CD4-positive, alpha-beta memory T cell (primary cell): Measurements from ENCODE around the gene ACTMAP. TPM values are rescaled to one million over a fixed set of nuclear protein-coding genes. Genes with fewer than 3 reads are reported as not detected.
"Not testable (repeated sequence)": the region's sequence is repeated elsewhere in the genome, so short reads cannot be mapped to it uniquely, and the experiment has no call there.

Source experiments
- CTCF ChIA-PET: fragments of 350-600 bp; sonication (Branson Sonifier 250); formaldehyde crosslinking; loops from one replicate; lab custom pipeline; 2021; ENCODE audit warnings: inconsistent platforms; ENCODE audit not compliant: partially characterized antibody; lab: Charles Lee
- POLR2A ChIA-PET: fragments of 350-600 bp; sonication (Branson Sonifier 250); formaldehyde crosslinking; loops from one replicate; lab custom pipeline; 2021; ENCODE audit not compliant: partially characterized antibody; lab: Charles Lee
- DNase-seq, 5 donors: peaks; one replicate each; pipeline versions ENCODE4 v3.0.0 to v3.0.0-alpha.2; 2020 to 2022; ENCODE audit warnings: mixed read lengths in 1 of 5
- H3K27ac ChIP-seq: one replicate; pipeline ENCODE4 v1.7.0; 2013; ENCODE audit warnings: low read depth, low read length
- H3K27me3 ChIP-seq: 2 replicates; pipeline ENCODE4 v1.7.0; 2013; ENCODE audit warnings: mild to moderate bottlenecking, low read length, moderate library complexity; ENCODE audit not compliant: insufficient read depth
- H3K36me3 ChIP-seq: 2 replicates; pipeline ENCODE4 v1.7.0; 2013; ENCODE audit warnings: mild to moderate bottlenecking, low read length, moderate library complexity; ENCODE audit not compliant: insufficient read depth
- H3K4me1 ChIP-seq: 2 replicates; pipeline ENCODE4 v1.7.0; 2013; ENCODE audit warnings: mild to moderate bottlenecking, low read length, moderate library complexity; ENCODE audit not compliant: insufficient read depth
- H3K4me3 ChIP-seq, 2 donors: one replicate each; pipeline ENCODE4 v1.7.0; 2013; ENCODE audit warnings: low read length in 2 of 2, mild to moderate bottlenecking in 1 of 2
- H3K9me3 ChIP-seq, 2 donors: one replicate each; pipeline ENCODE4 v1.7.0; 2013; ENCODE audit warnings: low read length in 2 of 2, control low read depth in 1 of 2; ENCODE audit not compliant: control insufficient read depth in 1 of 2
- H3K27ac Mint-ChIP-seq, 7 donors: one replicate each; pipeline ENCODE4 v1.8.0; 2020 to 2021; ENCODE audit warnings: mixed read lengths in 7 of 7, mild to moderate bottlenecking in 6 of 7, inconsistent platforms in 3 of 7, moderate library complexity in 3 of 7
- H3K27me3 Mint-ChIP-seq, 2 donors: one replicate each; pipeline ENCODE4 v1.8.0; 2020 to 2021; ENCODE audit warnings: mixed read lengths in 2 of 2
- H3K36me3 Mint-ChIP-seq, 2 donors: one replicate each; pipeline ENCODE4 v1.8.0; 2020 to 2021; ENCODE audit warnings: mixed read lengths in 2 of 2, inconsistent platforms in 1 of 2, mild to moderate bottlenecking in 1 of 2
- H3K4me1 Mint-ChIP-seq, 4 donors: one replicate each; pipeline ENCODE4 v1.8.0; 2020 to 2021; ENCODE audit warnings: mixed read lengths in 4 of 4, mild to moderate bottlenecking in 1 of 4
- H3K4me3 Mint-ChIP-seq, 8 donors: one replicate each; pipeline ENCODE4 v1.8.0; 2020 to 2021; ENCODE audit warnings: mixed read lengths in 8 of 8, mild to moderate bottlenecking in 7 of 8, moderate library complexity in 6 of 8, inconsistent platforms in 3 of 8
- H3K9me3 Mint-ChIP-seq, 8 donors: one replicate each; pipeline ENCODE4 v1.8.0; 2020 to 2021; ENCODE audit warnings: mixed read lengths in 8 of 8, mild to moderate bottlenecking in 5 of 8, inconsistent platforms in 3 of 8, moderate library complexity in 1 of 8
- intact Hi-C: fragments of 100-400 bp; cut with micrococcal nuclease; formaldehyde crosslinking; loops from one replicate; pipeline ENCODE4 v1.15.1; 2023
- polyA plus RNA-seq, 2 donors: library from polyadenylated mRNA; unstranded; fragments of 300-500 nt; fragmentation: Illumina TruSeq; gene quantifications; one replicate each; pipeline ENCODE4 v1.2.3, GENCODE V29; 2021
- total RNA-seq, 2 experiments: library from RNA; stranded (reverse); gene quantifications; one replicate each; pipeline ENCODE4 v1.2.3, GENCODE V29; 2021

Gene ACTMAP
- total and polyA plus RNA-seq, 4 experiments from 2014 or later: 0.26 to 5.5 (median 4.0) TPM

- not testable (repeated sequence) for H3K4me1 Mint-ChIP-seq
Observed at GRCh38 chr19:40732304-40732703, 18.0 kb downstream of the ACTMAP start.

DNA sequence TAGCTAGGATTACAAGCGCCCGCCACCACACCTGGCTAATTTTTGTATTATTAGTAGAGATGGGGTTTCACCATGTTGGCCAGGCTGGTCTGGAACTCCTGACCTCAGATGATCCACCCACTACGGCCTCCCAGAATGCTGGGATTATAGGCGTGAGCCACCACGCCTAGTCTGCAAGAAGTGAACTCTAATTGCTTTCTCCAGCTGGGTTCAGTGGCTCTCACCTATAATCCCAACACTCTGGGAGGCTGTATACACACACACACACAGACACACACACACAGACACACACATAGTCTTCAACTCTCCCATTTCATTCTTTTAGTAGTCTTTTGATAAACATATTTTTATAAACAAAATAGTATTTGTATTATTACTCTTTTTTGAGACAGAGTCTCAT is 20.2 kb downstream of the ACTMAP start:
- DNase-seq, POLR2A ChIA-PET, H3K9me3 Mint-ChIP-seq, intact Hi-C loops, H3K4me3 ChIP-seq, H3K27me3 ChIP-seq, H3K4me1 ChIP-seq, H3K27me3 Mint-ChIP-seq, H3K4me1 Mint-ChIP-seq, H3K27ac Mint-ChIP-seq, H3K9me3 ChIP-seq, H3K27ac ChIP-seq, H3K4me3 Mint-ChIP-seq: not testable (repeated sequence)
- H3K36me3 ChIP-seq: peaks cover 38% of the 10 kb centered on the region
- H3K36me3 Mint-ChIP-seq: peaks cover 45 to 60% of the 10 kb centered on the region in 2 donors
- CTCF ChIA-PET: interaction anchor here (0.6 kb wide), 1 partner anchor 8 kb away, joined by 3 read pairs; no protein-coding TSS in a partner anchor

More at GRCh38 chr19:40732304-40732703, 18.0 kb downstream of the ACTMAP start:
- intact Hi-C loops, H3K27ac Mint-ChIP-seq, H3K9me3 ChIP-seq, H3K4me3 Mint-ChIP-seq, H3K9me3 Mint-ChIP-seq, H3K27ac ChIP-seq, DNase-seq, H3K27me3 ChIP-seq, H3K4me3 ChIP-seq, H3K27me3 Mint-ChIP-seq, H3K4me1 ChIP-seq, POLR2A ChIA-PET: not testable (repeated sequence)
- peaks cover 45 to 56% of the 10 kb centered on the region in 2 donors for H3K36me3 Mint-ChIP-seq
- CTCF ChIA-PET: interaction anchor here (1.7 kb wide), 1 partner anchor 69 kb away, joined by 6 read pairs; no protein-coding TSS in a partner anchor
- peaks cover 34% of the 10 kb centered on the region for H3K36me3 ChIP-seq

DNA sequence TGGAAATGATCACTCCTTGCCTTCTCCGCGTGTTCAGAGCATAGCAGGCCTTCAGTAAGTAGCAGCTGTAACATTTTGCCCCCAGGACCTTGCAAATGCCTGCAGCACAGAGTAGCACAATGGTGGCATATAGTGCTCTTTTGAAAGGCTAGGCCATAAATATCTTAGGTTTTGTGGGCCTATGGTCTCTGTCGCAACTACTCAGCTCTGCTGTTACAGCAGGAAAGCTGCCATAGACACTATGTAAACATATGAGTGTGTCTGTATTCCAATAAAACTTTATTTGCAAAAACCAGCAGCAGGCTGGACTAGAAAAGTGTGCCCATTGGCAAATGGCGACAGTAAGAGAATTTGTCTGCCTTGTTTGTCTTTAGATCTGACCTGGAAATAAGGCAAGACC is 24.0 kb downstream of the ACTMAP start:
- H3K27ac Mint-ChIP-seq: no peak overlapping the region
- no peaks in the 10 kb centered on the region for H3K27me3 ChIP-seq
- H3K4me1 Mint-ChIP-seq: peaks cover 8 to 19% (median 11%) of the 10 kb centered on the region in 4 donors
- H3K4me3 ChIP-seq: no peak overlapping the region
- H3K36me3 Mint-ChIP-seq: peaks cover 37 to 46% of the 10 kb centered on the region in 2 donors
- H3K27ac ChIP-seq: no peak overlapping the region
- peaks cover 24% of the 10 kb centered on the region for H3K36me3 ChIP-seq
- no peaks in the 10 kb centered on the region for H3K27me3 Mint-ChIP-seq
- no peak for DNase-seq
- H3K9me3 ChIP-seq: peaks cover 0 to 4% of the 10 kb centered on the region in 2 donors
- CTCF ChIA-PET: no interaction called here
- POLR2A ChIA-PET: no interaction called here
- intact Hi-C loops: no loop called here
- H3K9me3 Mint-ChIP-seq: peaks cover 0 to 2% (median 0%) of the 10 kb centered on the region in 8 donors
- no peak overlapping the region for H3K4me3 Mint-ChIP-seq
- H3K4me1 ChIP-seq: peaks cover 10% of the 10 kb centered on the region

- ChIA-PET POLR2A (interaction anchor here (1.1 kb wide), 1 partner anchor 26 kb away, joined by 3 read pairs; the partner anchor contains the start of genes ACTMAP and SNRPA), CTCF (no interaction called here)
- peaks cover 0 to 2% (median 0%) of the 10 kb centered on the region in 8 donors for H3K9me3 Mint-ChIP-seq
- H3K4me1 ChIP-seq: peaks cover 25% of the 10 kb centered on the region
- H3K27me3 ChIP-seq: no peaks in the 10 kb centered on the region
- peaks cover 16 to 33% (median 23%) of the 10 kb centered on the region in 4 donors for H3K4me1 Mint-ChIP-seq
- peak overlapping the region in 1 of 7 donors; percentile 7 for H3K27ac Mint-ChIP-seq
- no peaks in the 10 kb centered on the region for H3K27me3 Mint-ChIP-seq
- H3K36me3 Mint-ChIP-seq: peaks cover 32 to 43% of the 10 kb centered on the region in 2 donors
- no peak overlapping the region for H3K4me3 Mint-ChIP-seq
- peaks cover 0 to 4% of the 10 kb centered on the region in 2 donors for H3K9me3 ChIP-seq
- DNase-seq: no peak
- H3K27ac ChIP-seq: no peak overlapping the region
- intact Hi-C loops: no loop called here
- peaks cover 10% of the 10 kb centered on the region for H3K36me3 ChIP-seq
- H3K4me3 ChIP-seq: no peak overlapping the region
Observed at GRCh38 chr19:40724855-40725254, 25.4 kb downstream of the ACTMAP start.

DNA sequence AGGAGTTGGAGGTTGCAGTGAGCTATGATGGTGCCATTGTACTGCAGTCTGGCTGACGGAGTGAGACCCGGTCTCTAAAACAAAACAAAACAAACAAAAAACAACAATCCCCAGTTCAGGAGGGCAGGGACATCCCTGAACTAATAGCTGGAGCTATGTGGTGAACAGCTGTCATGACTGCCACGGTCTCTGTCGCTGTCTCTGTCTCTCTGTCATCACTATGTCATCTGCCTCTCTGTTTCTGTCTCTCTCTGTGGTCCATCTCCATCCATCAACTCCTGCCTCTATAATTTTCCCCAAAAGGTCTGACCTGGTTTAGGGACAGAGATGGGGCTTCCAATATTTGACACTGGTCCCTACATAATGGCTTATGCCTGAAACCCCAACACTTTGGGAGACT is 26.0 kb downstream of the ACTMAP start:
- Histone ChIP-seq H3K36me3 (peaks cover 10% of the 10 kb centered on the region), H3K4me3 (no peak overlapping the region), H3K4me1 (peaks cover 29% of the 10 kb centered on the region), H3K27me3 (no peaks in the 10 kb centered on the region), H3K27ac (no peak overlapping the region), H3K9me3 (peaks cover 0 to 4% of the 10 kb centered on the region in 2 donors)
- Mint-ChIP-seq H3K27me3 (no peaks in the 10 kb centered on the region), H3K4me1 (peaks cover 16 to 39% (median 27%) of the 10 kb centered on the region in 4 donors), H3K4me3 (no peak overlapping the region), H3K36me3 (peaks cover 32 to 43% of the 10 kb centered on the region in 2 donors), H3K9me3 (peaks cover 0 to 2% (median 0%) of the 10 kb centered on the region in 8 donors), H3K27ac (no peak overlapping the region)
- no peak for DNase-seq
- ChIA-PET POLR2A (interaction anchor here (1.1 kb wide), 1 partner anchor 26 kb away, joined by 3 read pairs; the partner anchor contains the start of genes ACTMAP and SNRPA), CTCF (no interaction called here)
- intact Hi-C loops: no loop called here

DNA sequence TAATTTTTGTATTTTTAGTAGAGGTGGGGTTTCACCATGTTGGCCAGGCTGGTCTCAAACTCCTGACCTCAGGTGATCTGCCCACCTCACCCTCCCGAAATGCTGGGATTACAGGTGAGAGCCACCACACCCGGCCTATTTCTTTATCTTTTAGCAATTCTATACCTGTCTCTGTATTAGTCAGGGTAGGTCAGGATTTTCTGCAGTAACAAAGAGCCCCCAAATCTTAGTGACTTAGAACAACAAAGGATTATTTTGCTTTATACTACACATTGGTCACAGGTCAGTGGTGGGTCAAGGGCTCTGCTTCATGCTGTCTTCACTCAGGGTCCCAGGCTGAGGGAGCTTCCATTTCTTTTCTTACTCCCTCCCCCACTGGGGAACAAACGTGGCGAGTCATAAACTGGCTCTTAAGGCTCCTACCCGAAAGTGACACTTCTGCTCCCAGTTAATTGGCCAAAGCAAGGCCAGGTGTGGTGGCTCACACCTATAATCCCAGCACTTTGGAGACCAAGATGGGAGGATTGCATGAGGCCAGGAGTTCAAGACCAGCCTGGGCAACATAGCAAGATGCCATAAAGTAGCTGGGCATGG is 26.5 kb downstream of the ACTMAP start:
- H3K36me3 ChIP-seq: peaks cover 10% of the 10 kb centered on the region
- H3K4me3 ChIP-seq: no peak overlapping the region
- CTCF ChIA-PET: no interaction called here
- POLR2A ChIA-PET: interaction anchor here (1.1 kb wide), 1 partner anchor 27 kb away, joined by 3 read pairs; the partner anchor contains the start of genes ACTMAP and SNRPA
- H3K9me3 ChIP-seq: peaks cover 0 to 4% of the 10 kb centered on the region in 2 donors
- intact Hi-C loops: no loop called here
- Mint-ChIP-seq H3K4me1 (peaks cover 17 to 44% (median 32%) of the 10 kb centered on the region in 4 donors), H3K36me3 (peaks cover 32 to 40% of the 10 kb centered on the region in 2 donors), H3K4me3 (no peak overlapping the region), H3K27ac (no peak overlapping the region), H3K27me3 (no peaks in the 10 kb centered on the region), H3K9me3 (peaks cover 0 to 2% (median 0%) of the 10 kb centered on the region in 8 donors)
- H3K27ac ChIP-seq: no peak overlapping the region
- H3K27me3 ChIP-seq: no peaks in the 10 kb centered on the region
- H3K4me1 ChIP-seq: peaks cover 35% of the 10 kb centered on the region
- DNase-seq: no peak

DNA sequence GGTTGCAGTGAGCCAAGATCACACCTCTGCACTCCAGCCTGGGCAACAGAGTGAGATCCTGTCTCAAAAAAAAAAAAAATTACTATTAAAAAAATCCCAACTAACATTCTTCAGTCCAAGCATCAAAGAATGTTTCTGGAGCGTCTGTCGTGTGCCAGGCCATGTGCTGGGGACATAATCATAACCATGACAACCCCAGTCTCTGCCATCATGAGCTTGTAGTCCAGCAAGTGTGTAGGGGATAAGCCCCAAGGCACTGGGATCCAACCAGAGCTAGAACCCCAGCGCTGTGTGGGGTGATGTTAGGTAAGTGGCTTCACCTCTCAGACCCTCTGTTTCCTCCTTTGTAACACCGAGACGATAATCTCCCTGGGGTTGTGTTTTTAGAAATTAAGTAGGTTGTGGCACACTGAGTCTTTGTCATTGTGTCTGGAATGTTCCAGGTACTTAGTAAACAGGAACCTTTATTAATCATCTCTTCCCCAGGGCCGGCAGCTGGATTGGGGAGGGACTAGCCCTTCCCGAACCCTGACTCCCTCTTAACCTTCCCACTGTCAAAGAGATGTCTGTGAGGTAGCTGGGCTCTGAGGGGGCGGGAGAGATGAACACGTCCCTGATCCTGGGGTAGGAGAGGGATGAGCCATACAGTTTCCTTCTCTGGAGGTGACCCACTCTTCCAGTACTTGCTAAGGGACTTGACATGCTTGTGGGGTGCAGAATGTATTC is 28.2 kb downstream of the ACTMAP start:
- Mint-ChIP-seq H3K4me3 (peak overlapping the region in 1 of 8 donors; percentile 10), H3K9me3 (peaks cover 0 to 2% (median 0%) of the 10 kb centered on the region in 8 donors), H3K27ac (peak overlapping the region in 2 of 7 donors; percentile 37 to 49), H3K4me1 (peaks cover 23 to 59% (median 43%) of the 10 kb centered on the region in 4 donors), H3K27me3 (no peaks in the 10 kb centered on the region), H3K36me3 (peaks cover 26 to 34% of the 10 kb centered on the region in 2 donors)
- intact Hi-C loops: no loop called here
- Histone ChIP-seq H3K4me3 (no peak overlapping the region), H3K27ac (no peak overlapping the region), H3K36me3 (peaks cover 7% of the 10 kb centered on the region), H3K4me1 (peaks cover 51% of the 10 kb centered on the region), H3K9me3 (peaks cover 0 to 4% of the 10 kb centered on the region in 2 donors), H3K27me3 (no peaks in the 10 kb centered on the region)
- ChIA-PET CTCF (interaction anchor here (0.7 kb wide), 2 partner anchors 8 to 14 kb away, joined by 3 read pairs; no protein-coding TSS in a partner anchor), POLR2A (interaction anchor here (1.4 to 1.6 kb wide), 2 partner anchors 28 to 76 kb away, joined by 4 to 5 read pairs; partner anchors contain the start of genes ACTMAP, EGLN2 and SNRPA)
- DNase-seq: no peak
